HepG2 (cell line): ENCODE measurements around the gene GMPPA. TPM values are rescaled to one million over a fixed set of nuclear protein-coding genes. Genes with fewer than 3 reads are reported as not detected.
A peak's percentile ranks its signal among the peaks of the same experiment; 100 is the strongest.

Source experiments
- MAFF ChIP-seq: IDR thresholded peaks from 2 replicates; pipeline ENCODE4 v1.6.1; 2011; ENCODE audit warnings: low read depth, low read length, improper control_type of control experiment
- MAFK ChIP-seq, 2 experiments: IDR thresholded peaks in 1 of 2; conservative IDR thresholded peaks in 1 of 2; 2 replicates each; pipeline ENCODE4 v1.6.1; 2011; ENCODE audit warnings: improper control_type of control experiment in 2 of 2, low read length in 2 of 2
- NFE2L2 ChIP-seq: fragments of 150-350 bp; IDR thresholded peaks from 2 replicates; pipeline ENCODE4 v1.6.1; 2014; ENCODE audit warnings: low read length
- TOPORS ChIP-seq: sonication (generic); formaldehyde crosslinking; IDR thresholded peaks from 2 replicates; pipeline ENCODE4 v1.8.0; 2023; ENCODE audit warnings: mild to moderate bottlenecking, missing genetic modification reagents
- U2AF1 ChIP-seq: fragments of 200-400 bp; formaldehyde crosslinking; optimal IDR thresholded peaks from 2 replicates; pipeline ENCODE3; 2017; ENCODE audit warnings: mild to moderate bottlenecking, low read depth, low read length
- ZNF17 ChIP-seq: sonication (generic); formaldehyde crosslinking; IDR thresholded peaks from 2 replicates; pipeline ENCODE4 v1.5.0; 2020; ENCODE audit warnings: mild to moderate bottlenecking, missing genetic modification reagents
- ZNF230 ChIP-seq: sonication (generic); formaldehyde crosslinking; IDR thresholded peaks from 2 replicates; pipeline ENCODE4 v1.4.0; 2020; ENCODE audit warnings: mild to moderate bottlenecking, missing genetic modification reagents
- polyA plus RNA-seq, 8 experiments: library from polyadenylated mRNA; depleted of rRNA in 3 of 8; stranded (reverse) in 7 of 8; unstranded in 1 of 8; fragments of >200 nt; fragmentation: Illumina TruSeq in 4 of 8; extraction: Trizol in 4 of 8; gene quantifications; 2 replicates each; pipeline versions ENCODE4 v1.2.1 to v1.2.3, GENCODE V29; 2011 to 2016; ENCODE audit warnings: low read depth in 4 of 8, missing spikeins in 1 of 8, mixed read lengths in 1 of 8; ENCODE audit not compliant: insufficient read depth in 1 of 8
- total RNA-seq, 5 experiments: library from RNA; depleted of rRNA; stranded (reverse); fragments of >200 nt; fragmentation: Illumina TruSeq; extraction: Trizol; gene quantifications; 2 replicates each; pipeline ENCODE4 v1.2.3, GENCODE V29; 2016; ENCODE audit warnings: low read depth in 1 of 5
- TF ChIP-seq, protein P1 (sequence below): fragments of 450-650 bp; IDR thresholded peaks from 2 replicates; pipeline ENCODE4 v1.6.1; 2016
- TF ChIP-seq, protein P2 (sequence below): sonication (generic); formaldehyde crosslinking; IDR thresholded peaks from 2 replicates; pipeline ENCODE4 v1.5.0; 2020; ENCODE audit warnings: missing genetic modification reagents, mild to moderate bottlenecking, borderline replicate concordance
- TF ChIP-seq, protein P3 (sequence below): IDR thresholded peaks from 2 replicates; pipeline ENCODE4 v1.6.1; 2016; ENCODE audit warnings: control low read depth
- TF ChIP-seq, protein P4 (sequence below): sonication (generic); formaldehyde crosslinking; IDR thresholded peaks from 2 replicates; pipeline ENCODE4 v1.4.0; 2020; ENCODE audit warnings: missing genetic modification reagents; ENCODE audit errors: not compliant biosample characterization

The GMPPA gene
- total and polyA plus RNA-seq, 2 of the 13 experiments (the other 11 are each of a cell fraction or from before 2014, with no cell fraction given), result 81.1 to 106 TPM

DNA sequence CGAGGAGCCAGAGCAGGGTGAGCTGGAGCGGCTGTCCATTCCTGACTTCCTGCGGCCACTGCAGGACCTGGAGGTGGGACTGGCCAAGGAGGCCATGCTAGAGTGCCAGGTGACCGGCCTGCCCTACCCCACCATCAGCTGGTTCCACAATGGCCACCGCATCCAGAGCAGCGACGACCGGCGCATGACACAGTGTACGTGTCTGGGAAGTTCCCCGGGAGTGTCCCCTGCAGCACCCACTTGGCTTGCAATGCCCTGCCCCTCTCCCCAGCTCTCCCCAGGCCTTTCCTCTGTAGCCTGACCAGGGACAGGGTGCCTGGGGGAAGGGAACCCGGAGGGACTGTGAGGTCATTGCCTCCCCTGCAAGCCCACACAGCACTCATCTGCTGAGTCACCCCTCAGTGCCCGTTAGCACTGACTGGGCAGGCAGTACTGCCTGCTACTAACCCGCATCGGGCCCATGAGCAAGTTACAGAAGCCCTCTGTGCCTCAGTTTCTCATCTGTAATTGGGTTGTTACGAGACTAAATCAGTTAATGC is 29.4 kb upstream of the GMPPA start (continued):
- TF ChIP-seq, protein P1, sequence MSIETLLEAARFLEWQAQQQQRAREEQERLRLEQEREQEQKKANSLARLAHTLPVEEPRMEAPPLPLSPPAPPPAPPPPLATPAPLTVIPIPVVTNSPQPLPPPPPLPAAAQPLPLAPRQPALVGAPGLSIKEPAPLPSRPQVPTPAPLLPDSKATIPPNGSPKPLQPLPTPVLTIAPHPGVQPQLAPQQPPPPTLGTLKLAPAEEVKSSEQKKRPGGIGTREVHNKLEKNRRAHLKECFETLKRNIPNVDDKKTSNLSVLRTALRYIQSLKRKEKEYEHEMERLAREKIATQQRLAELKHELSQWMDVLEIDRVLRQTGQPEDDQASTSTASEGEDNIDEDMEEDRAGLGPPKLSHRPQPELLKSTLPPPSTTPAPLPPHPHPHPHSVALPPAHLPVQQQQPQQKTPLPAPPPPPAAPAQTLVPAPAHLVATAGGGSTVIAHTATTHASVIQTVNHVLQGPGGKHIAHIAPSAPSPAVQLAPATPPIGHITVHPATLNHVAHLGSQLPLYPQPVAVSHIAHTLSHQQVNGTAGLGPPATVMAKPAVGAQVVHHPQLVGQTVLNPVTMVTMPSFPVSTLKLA, result no peak
- TF ChIP-seq, protein P2, sequence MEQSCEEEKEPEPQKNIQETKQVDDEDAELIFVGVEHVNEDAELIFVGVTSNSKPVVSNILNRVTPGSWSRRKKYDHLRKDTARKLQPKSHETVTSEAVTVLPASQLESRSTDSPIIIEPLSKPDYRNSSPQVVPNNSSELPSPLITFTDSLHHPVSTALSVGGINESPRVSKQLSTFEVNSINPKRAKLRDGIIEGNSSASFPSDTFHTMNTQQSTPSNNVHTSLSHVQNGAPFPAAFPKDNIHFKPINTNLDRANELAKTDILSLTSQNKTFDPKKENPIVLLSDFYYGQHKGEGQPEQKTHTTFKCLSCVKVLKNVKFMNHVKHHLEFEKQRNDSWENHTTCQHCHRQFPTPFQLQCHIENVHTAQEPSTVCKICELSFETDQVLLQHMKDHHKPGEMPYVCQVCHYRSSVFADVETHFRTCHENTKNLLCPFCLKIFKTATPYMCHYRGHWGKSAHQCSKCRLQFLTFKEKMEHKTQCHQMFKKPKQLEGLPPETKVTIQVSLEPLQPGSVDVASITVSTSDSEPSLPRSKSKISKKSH (CRISPR knock-in tag), result no peak
- TF ChIP-seq NFE2L2 (peak; percentile 80), U2AF1 (no peak), ZNF230 (CRISPR knock-in tag) (no peak), ZNF17 (CRISPR knock-in tag) (no peak), TOPORS (CRISPR knock-in tag) (no peak), MAFK (conservative IDR thresholded peaks at IDR 0.05 in 1 of 2, IDR thresholded peaks at IDR 0.05 in 1 of 2; ENCODE audit: low read length in 2 of 2) (peak in 1 of 2 experiments; percentile 46; a peak in 2 of 4 replicates), MAFF (peak; percentile 27; the same call in 1 of the 2 replicates)
- TF ChIP-seq, protein P3, sequence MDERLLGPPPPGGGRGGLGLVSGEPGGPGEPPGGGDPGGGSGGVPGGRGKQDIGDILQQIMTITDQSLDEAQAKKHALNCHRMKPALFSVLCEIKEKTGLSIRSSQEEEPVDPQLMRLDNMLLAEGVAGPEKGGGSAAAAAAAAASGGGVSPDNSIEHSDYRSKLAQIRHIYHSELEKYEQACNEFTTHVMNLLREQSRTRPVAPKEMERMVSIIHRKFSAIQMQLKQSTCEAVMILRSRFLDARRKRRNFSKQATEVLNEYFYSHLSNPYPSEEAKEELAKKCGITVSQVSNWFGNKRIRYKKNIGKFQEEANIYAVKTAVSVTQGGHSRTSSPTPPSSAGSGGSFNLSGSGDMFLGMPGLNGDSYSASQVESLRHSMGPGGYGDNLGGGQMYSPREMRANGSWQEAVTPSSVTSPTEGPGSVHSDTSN, result no peak
- TF ChIP-seq, protein P4, sequence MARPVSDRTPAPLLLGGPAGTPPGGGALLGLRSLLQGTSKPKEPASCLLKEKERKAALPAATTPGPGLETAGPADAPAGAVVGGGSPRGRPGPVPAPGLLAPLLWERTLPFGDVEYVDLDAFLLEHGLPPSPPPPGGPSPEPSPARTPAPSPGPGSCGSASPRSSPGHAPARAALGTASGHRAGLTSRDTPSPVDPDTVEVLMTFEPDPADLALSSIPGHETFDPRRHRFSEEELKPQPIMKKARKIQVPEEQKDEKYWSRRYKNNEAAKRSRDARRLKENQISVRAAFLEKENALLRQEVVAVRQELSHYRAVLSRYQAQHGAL (CRISPR knock-in tag), result no peak
